ENCODE measurements around the gene ZNF692.

DNA sequence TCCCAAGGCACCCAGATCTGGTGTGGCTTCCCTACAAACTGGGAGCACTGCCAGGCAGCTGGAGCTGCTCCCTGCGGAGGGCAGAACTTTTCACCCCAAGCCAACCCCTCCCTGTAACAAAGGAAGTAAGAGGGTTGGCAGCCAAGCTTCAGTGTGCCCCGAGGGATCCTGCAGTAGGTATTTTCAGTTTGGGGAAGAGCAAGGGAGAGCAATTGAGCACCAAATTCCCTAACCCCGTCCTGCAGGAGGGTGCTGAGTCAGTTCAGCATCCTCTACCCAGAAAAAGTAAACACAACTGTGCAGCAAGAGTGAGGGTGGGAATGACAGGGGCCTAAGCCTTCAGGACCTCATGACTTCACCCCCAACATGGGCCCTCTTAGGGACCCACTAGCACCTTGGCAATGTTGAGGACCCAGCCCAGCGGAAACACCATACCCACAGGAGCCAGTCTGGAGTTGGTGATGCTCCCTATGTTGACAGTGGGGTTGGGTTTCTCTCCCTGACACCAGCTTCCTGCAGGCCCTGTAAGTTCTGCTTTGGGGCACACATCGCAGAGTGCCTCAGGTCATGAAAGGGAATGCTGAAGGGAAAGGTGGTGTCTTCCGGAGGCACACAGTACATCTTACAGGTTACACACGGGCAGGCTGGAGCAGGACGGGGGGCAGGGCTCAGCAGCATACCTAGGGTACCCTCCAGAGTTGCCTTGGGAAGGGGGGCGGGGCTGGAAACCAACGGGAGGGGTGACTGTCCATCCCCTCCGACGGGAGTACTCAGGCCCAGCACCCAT lies 48.0 kb downstream of the ZNF692 start:
- TF ChIP-seq POLR2A (IDR thresholded peaks at IDR 0.05; ENCODE audit: low read length) (no peak), GATA1 (IDR thresholded peaks at IDR 0.05; ENCODE audit: low read depth, low read length) (no peak)

All from erythroblast (primary cell).